NT2/D1 (cell line): ENCODE measurements around the gene BZW2.

Experiments
- DNase-seq: peaks from one replicate; pipeline ENCODE4 v3.0.0-alpha.2; 2011; ENCODE audit warnings: low read depth, low spot score
- H3K27me3 ChIP-seq: 2 replicates; pipeline ENCODE4 v1.6.0; 2011; ENCODE audit warnings: mild to moderate bottlenecking; ENCODE audit not compliant: insufficient read length, insufficient read depth
- H3K36me3 ChIP-seq: 2 replicates; pipeline ENCODE4 v1.6.1; 2011; ENCODE audit warnings: mild to moderate bottlenecking, low read length, mixed read lengths; ENCODE audit not compliant: insufficient read depth, insufficient read length
- H3K4me1 ChIP-seq: 2 replicates; pipeline ENCODE4 v1.5.1; 2011; ENCODE audit not compliant: insufficient read depth, insufficient read length
- H3K4me3 ChIP-seq: 2 replicates; pipeline ENCODE4 v1.5.1; 2011; ENCODE audit warnings: low read depth; ENCODE audit not compliant: insufficient read length
- H3K9ac ChIP-seq: 2 replicates; pipeline ENCODE4 v1.6.0; 2011; ENCODE audit warnings: low read depth; ENCODE audit not compliant: insufficient read length
- H3K9me3 ChIP-seq: 2 replicates; pipeline ENCODE4 v1.5.1; 2011; ENCODE audit warnings: mild to moderate bottlenecking, low read length; ENCODE audit not compliant: insufficient read depth
- SUZ12 ChIP-seq: IDR thresholded peaks from 2 replicates; pipeline ENCODE4 v1.6.1; 2011; ENCODE audit not compliant: insufficient read length, insufficient read depth; ENCODE audit errors: extremely low read depth
- YY1 ChIP-seq: IDR thresholded peaks from 2 replicates; pipeline ENCODE4 v1.6.1; 2011; ENCODE audit not compliant: insufficient read length, insufficient read depth
- ZNF274 ChIP-seq: IDR thresholded peaks from 2 replicates; pipeline ENCODE4 v1.6.1; 2011; ENCODE audit warnings: mild to moderate bottlenecking, low read depth, low read length

BZW2 gene

GRCh38 chr7:16611711-16612110 lies 34.3 kb upstream of the BZW2 start:
- DNase-seq, result no peak
- no peak overlapping the region for H3K9ac ChIP-seq
- H3K4me3 ChIP-seq, result no peak overlapping the region
- H3K27me3 ChIP-seq, result no peaks in the 10 kb centered on the region
- no peak for TF ChIP-seq SUZ12
- TF ChIP-seq ZNF274, result no peak
- no peak for TF ChIP-seq YY1
- H3K4me1 ChIP-seq, result no peaks in the 10 kb centered on the region
- peaks cover 28% of the 10 kb centered on the region for H3K36me3 ChIP-seq
- H3K9me3 ChIP-seq, result no peaks in the 10 kb centered on the region

- peak; percentile 28 for DNase-seq
- Histone ChIP-seq H3K9ac (no peak overlapping the region), H3K4me3 (no peak overlapping the region), H3K9me3 (no peaks in the 10 kb centered on the region), H3K36me3 (peaks cover 15% of the 10 kb centered on the region), H3K4me1 (no peaks in the 10 kb centered on the region), H3K27me3 (no peaks in the 10 kb centered on the region)
- TF ChIP-seq ZNF274 (no peak), YY1 (no peak), SUZ12 (no peak)
These were observed 30.8 kb upstream of the BZW2 start for GRCh38 chr7:16615228-16615627.

GRCh38 chr7:16616122-16616521 lies 29.9 kb upstream of the BZW2 start:
- no peak for TF ChIP-seq SUZ12
- no peak for TF ChIP-seq ZNF274
- TF ChIP-seq YY1, result no peak
- Histone ChIP-seq H3K4me3 (no peak overlapping the region), H3K4me1 (no peaks in the 10 kb centered on the region), H3K9me3 (no peaks in the 10 kb centered on the region), H3K9ac (no peak overlapping the region), H3K27me3 (no peaks in the 10 kb centered on the region), H3K36me3 (peaks cover 11% of the 10 kb centered on the region)
- DNase-seq, result no peak

GRCh38 chr7:16616542-16616941 lies 29.4 kb upstream of the BZW2 start:
- no peak for TF ChIP-seq ZNF274
- TF ChIP-seq SUZ12, result no peak
- no peak for TF ChIP-seq YY1

GRCh38 chr7:16619979-16620408 lies 26.0 kb upstream of the BZW2 start:
- TF ChIP-seq ZNF274 (no peak), YY1 (no peak), SUZ12 (no peak)
- Histone ChIP-seq H3K4me3 (no peak overlapping the region), H3K4me1 (no peaks in the 10 kb centered on the region), H3K27me3 (no peaks in the 10 kb centered on the region), H3K36me3 (peaks cover 10% of the 10 kb centered on the region), H3K9me3 (no peaks in the 10 kb centered on the region), H3K9ac (no peak overlapping the region)
- DNase-seq, result no peak

More at GRCh38 chr7:16616542-16616941, 29.4 kb upstream of the BZW2 start:
- no peaks in the 10 kb centered on the region for H3K4me1 ChIP-seq
- no peak for DNase-seq
- no peak overlapping the region for H3K4me3 ChIP-seq
- peaks cover 11% of the 10 kb centered on the region for H3K36me3 ChIP-seq
- H3K9me3 ChIP-seq, result no peaks in the 10 kb centered on the region
- H3K9ac ChIP-seq, result no peak overlapping the region
- no peaks in the 10 kb centered on the region for H3K27me3 ChIP-seq

- H3K9ac ChIP-seq, result no peak overlapping the region
- TF ChIP-seq YY1 (no peak), ZNF274 (no peak), SUZ12 (no peak)
- H3K4me1 ChIP-seq, result no peaks in the 10 kb centered on the region
- no peak overlapping the region for H3K4me3 ChIP-seq
- peaks cover 6% of the 10 kb centered on the region for H3K36me3 ChIP-seq
- no peak for DNase-seq
- no peaks in the 10 kb centered on the region for H3K9me3 ChIP-seq
- H3K27me3 ChIP-seq, result no peaks in the 10 kb centered on the region
These were observed 19.6 kb upstream of the BZW2 start for GRCh38 chr7:16626388-16626787.

- no peaks in the 10 kb centered on the region for H3K27me3 ChIP-seq
- H3K9me3 ChIP-seq, result no peaks in the 10 kb centered on the region
- peaks cover 6% of the 10 kb centered on the region for H3K36me3 ChIP-seq
- no peak for DNase-seq
- TF ChIP-seq YY1, result no peak
- TF ChIP-seq SUZ12, result no peak
- no peak for TF ChIP-seq ZNF274
- no peaks in the 10 kb centered on the region for H3K4me1 ChIP-seq
- no peak overlapping the region for H3K4me3 ChIP-seq
- no peak overlapping the region for H3K9ac ChIP-seq
These were observed 18.7 kb upstream of the BZW2 start for GRCh38 chr7:16627236-16627635.
